GM12892 (cell line): Measurements from ENCODE around the gene USP14.

ENCODE experiments used
- DNase-seq: peaks from one replicate; pipeline ENCODE4 v3.0.0; 2011; ENCODE audit not compliant: insufficient read length
- FAIRE-seq: peaks from 2 replicates; lab custom pipeline; 2011; peaks lifted over from hg19 to GRCh38; lab: Jason Lieb, UNC
- POLR2A ChIP-seq: IDR thresholded peaks from 2 replicates; pipeline ENCODE4 v1.6.1; 2011; ENCODE audit warnings: low read depth, low read length, control low read depth
- POLR2AphosphoS5 ChIP-seq: IDR thresholded peaks from 2 replicates; pipeline ENCODE4 v1.6.1; 2011; ENCODE audit warnings: low read depth, low read length, control low read depth
- TAF1 ChIP-seq: IDR thresholded peaks from 2 replicates; pipeline ENCODE4 v1.6.1; 2011; ENCODE audit warnings: low read depth, mild to moderate bottlenecking, control low read depth, low read length, borderline replicate concordance

Gene USP14

GRCh38 chr18:179499-179898, 21.1 kb downstream of the USP14 start:
- TF ChIP-seq POLR2AphosphoS5 (no peak), POLR2A (no peak), TAF1 (no peak)
- FAIRE-seq = no peak
- DNase-seq = no peak

GRCh38 chr18:181711-182110, 23.4 kb downstream of the USP14 start:
- DNase-seq (no peak), FAIRE-seq (no peak)
- TF ChIP-seq POLR2A (no peak), POLR2AphosphoS5 (no peak), TAF1 (no peak)

- FAIRE-seq (no peak), DNase-seq (no peak)
- no peak for TF ChIP-seq POLR2A
- no peak for TF ChIP-seq POLR2AphosphoS5
- no peak for TF ChIP-seq TAF1
Observed at GRCh38 chr18:183769-184168, 25.4 kb downstream of the USP14 start.

- no peak for TF ChIP-seq POLR2AphosphoS5
- TF ChIP-seq TAF1 = no peak
- no peak for TF ChIP-seq POLR2A
- DNase-seq = no peak
- no peak for FAIRE-seq
Observed at GRCh38 chr18:189254-189653, 30.9 kb downstream of the USP14 start.

GRCh38 chr18:191725-192124, 33.4 kb downstream of the USP14 start:
- DNase-seq = no peak
- TF ChIP-seq POLR2AphosphoS5 (no peak), POLR2A (no peak), TAF1 (no peak)
- no peak for FAIRE-seq

- DNase-seq (no peak), FAIRE-seq (no peak)
- TF ChIP-seq POLR2AphosphoS5 (no peak), TAF1 (no peak), POLR2A (no peak)
Observed at GRCh38 chr18:192801-193200, 34.4 kb downstream of the USP14 start.

GRCh38 chr18:195651-196050, 37.3 kb downstream of the USP14 start:
- no peak for TF ChIP-seq TAF1
- TF ChIP-seq POLR2AphosphoS5 = no peak
- TF ChIP-seq POLR2A = no peak
- DNase-seq (no peak), FAIRE-seq (no peak)

GRCh38 chr18:199214-199613, 40.9 kb downstream of the USP14 start:
- FAIRE-seq (peak; percentile 56), DNase-seq (no peak)
- TF ChIP-seq POLR2AphosphoS5 = no peak
- TF ChIP-seq POLR2A = no peak

GRCh38 chr18:199768-200167, 41.4 kb downstream of the USP14 start:
- TF ChIP-seq POLR2A = no peak
- no peak for TF ChIP-seq POLR2AphosphoS5
- TF ChIP-seq TAF1 = no peak
- FAIRE-seq (no peak), DNase-seq (no peak)

- DNase-seq (no peak), FAIRE-seq (no peak)
- TF ChIP-seq POLR2A = no peak
- TF ChIP-seq POLR2AphosphoS5 = no peak
- no peak for TF ChIP-seq TAF1
Observed at GRCh38 chr18:210075-210474, 51.7 kb downstream of the USP14 start.

- FAIRE-seq (no peak), DNase-seq (no peak)
- TF ChIP-seq TAF1 (no peak), POLR2A (no peak), POLR2AphosphoS5 (no peak)
Observed at GRCh38 chr18:210733-211132, 52.4 kb downstream of the USP14 start.

- DNase-seq (no peak), FAIRE-seq (no peak)
- TF ChIP-seq POLR2A (no peak), POLR2AphosphoS5 (no peak), TAF1 (no peak)
Observed at GRCh38 chr18:211582-211981, 53.2 kb downstream of the USP14 start.

- DNase-seq (no peak), FAIRE-seq (no peak)
- TF ChIP-seq POLR2AphosphoS5 = no peak
- no peak for TF ChIP-seq TAF1
- TF ChIP-seq POLR2A = no peak
Observed at GRCh38 chr18:212780-213179, 54.4 kb downstream of the USP14 start.

GRCh38 chr18:213505-213904, 55.1 kb downstream of the USP14 start:
- DNase-seq (no peak), FAIRE-seq (no peak)
- TF ChIP-seq TAF1 (no peak), POLR2A (no peak), POLR2AphosphoS5 (no peak)
